CD14-positive monocyte (primary cell): Measurements from ENCODE around the gene ABHD17B. TPM values are rescaled to one million over a fixed set of nuclear protein-coding genes. Genes with fewer than 3 reads are reported as not detected.
A peak's percentile ranks its signal among the peaks of the same experiment; 100 is the strongest.

Experiments
- DNase-seq, 3 donors: peaks; one replicate each; pipeline ENCODE4 v3.0.0-alpha.2; 2011 to 2022
- H2AFZ ChIP-seq: 2 replicates; pipeline ENCODE4 v1.6.0; 2012; ENCODE audit warnings: mild to moderate bottlenecking, low read depth, low read length, inconsistent platforms; ENCODE audit not compliant: insufficient read depth, poor library complexity, severe bottlenecking
- H3K27ac ChIP-seq, 2 donors: 1 replicate in 1 of 2; 2 replicates in 1 of 2; pipeline ENCODE4 v1.5.1; 2012 to 2013; ENCODE audit warnings: low read length in 2 of 2, control low read depth in 1 of 2, inconsistent platforms in 1 of 2, low read depth in 1 of 2, mild to moderate bottlenecking in 1 of 2
- H3K27me3 ChIP-seq, 2 donors: one replicate each; pipeline versions ENCODE4 v1.6.0 to v1.6.1; 2011 to 2013; ENCODE audit warnings: low read length in 2 of 2; ENCODE audit not compliant: control insufficient read depth in 2 of 2, insufficient read depth in 2 of 2
- H3K36me3 ChIP-seq, 2 donors: replicated peaks in 1 of 2; 1 replicate in 1 of 2; 2 replicates in 1 of 2; pipeline versions ENCODE4 v1.5.1 to v1.6.1; 2012 to 2013; ENCODE audit warnings: low read length in 2 of 2, control low read depth in 1 of 2, inconsistent platforms in 1 of 2, mild to moderate bottlenecking in 1 of 2; ENCODE audit not compliant: insufficient read depth in 2 of 2, control insufficient read depth in 1 of 2
- H3K4me1 ChIP-seq, 2 donors: 1 replicate in 1 of 2; 2 replicates in 1 of 2; pipeline versions ENCODE4 v1.5.1 to v1.6.1; 2012 to 2013; ENCODE audit warnings: low read length in 2 of 2, control low read depth in 1 of 2, inconsistent platforms in 1 of 2, mild to moderate bottlenecking in 1 of 2, moderate library complexity in 1 of 2; ENCODE audit not compliant: insufficient read depth in 2 of 2, control insufficient read depth in 1 of 2
- H3K4me2 ChIP-seq: replicated peaks from 2 replicates; pipeline ENCODE3; 2012; ENCODE audit warnings: low read length, moderate library complexity, mild to moderate bottlenecking; ENCODE audit not compliant: poor library complexity, severe bottlenecking; ENCODE audit errors: extremely low read depth
- H3K4me3 ChIP-seq, 3 experiments: fragments of 200-600 bp in 1 of 3; sonication (generic) in 1 of 3; replicated peaks in 1 of 3; 1 replicate in 2 of 3; 2 replicates in 1 of 3; pipeline ENCODE4 v1.5.1; 2011 to 2013; ENCODE audit warnings: low read length in 3 of 3, mild to moderate bottlenecking in 3 of 3, control low read depth in 2 of 3, low read depth in 2 of 3, inconsistent platforms in 1 of 3, moderate library complexity in 1 of 3
- H3K79me2 ChIP-seq: 2 replicates; pipeline ENCODE4 v1.6.0; 2012; ENCODE audit warnings: mild to moderate bottlenecking, control low read depth, inconsistent platforms, low read length, moderate library complexity; ENCODE audit not compliant: insufficient read depth
- H3K9ac ChIP-seq: 2 replicates; pipeline ENCODE4 v1.6.0; 2017; ENCODE audit warnings: low read length, mild to moderate bottlenecking; ENCODE audit not compliant: insufficient read depth, poor library complexity, severe bottlenecking
- H3K9me3 ChIP-seq, 2 donors: replicated peaks in 1 of 2; 1 replicate in 1 of 2; 2 replicates in 1 of 2; pipeline versions ENCODE4 v1.5.1 to v1.6.1; 2012 to 2013; ENCODE audit warnings: low read length in 2 of 2, control low read depth in 1 of 2; ENCODE audit not compliant: control insufficient read depth in 1 of 2, insufficient read depth in 1 of 2
- H4K20me1 ChIP-seq: 2 replicates; pipeline ENCODE4 v1.6.0; 2012; ENCODE audit warnings: mild to moderate bottlenecking, low read length, control low read depth, moderate library complexity; ENCODE audit not compliant: insufficient read depth
- H3K27ac Mint-ChIP-seq, 7 donors: one replicate each; pipeline ENCODE4 v1.8.0; 2020; ENCODE audit warnings: mild to moderate bottlenecking in 7 of 7, mixed read lengths in 7 of 7, moderate library complexity in 6 of 7, inconsistent platforms in 2 of 7
- H3K27me3 Mint-ChIP-seq, 3 donors: one replicate each; pipeline ENCODE4 v1.8.0; 2021 to 2022; ENCODE audit warnings: low read depth in 3 of 3, mild to moderate bottlenecking in 3 of 3, mixed read lengths in 3 of 3, moderate library complexity in 3 of 3, inconsistent platforms in 1 of 3
- H3K36me3 Mint-ChIP-seq, 2 donors: one replicate each; pipeline ENCODE4 v1.8.0; 2020; ENCODE audit warnings: mixed read lengths in 2 of 2, inconsistent platforms in 1 of 2, mild to moderate bottlenecking in 1 of 2
- H3K4me1 Mint-ChIP-seq: one replicate; pipeline ENCODE4 v1.8.0; 2020; ENCODE audit warnings: mild to moderate bottlenecking, mixed read lengths
- H3K4me3 Mint-ChIP-seq, 2 donors: one replicate each; pipeline ENCODE4 v1.8.0; 2020; ENCODE audit warnings: mild to moderate bottlenecking in 2 of 2, mixed read lengths in 2 of 2, moderate library complexity in 1 of 2
- H3K9me3 Mint-ChIP-seq, 7 donors: one replicate each; pipeline ENCODE4 v1.8.0; 2020 to 2022; ENCODE audit warnings: mixed read lengths in 7 of 7, mild to moderate bottlenecking in 6 of 7, moderate library complexity in 6 of 7, inconsistent platforms in 2 of 7
- WGBS: methylation state at CpG from one replicate; pipeline ENCODE4 v1.1.5; 2013; ENCODE audit warnings: missing lambda C conversion rate; ENCODE audit not compliant: insufficient coverage; 5-methylcytosine and 5-hydroxymethylcytosine counted together
- intact Hi-C, 2 donors: fragments of 100-400 bp; cut with micrococcal nuclease; formaldehyde crosslinking; loops; one replicate each; pipeline versions ENCODE4 v1.15.0 to v1.15.1; 2023
- polyA plus RNA-seq, 3 donors: library from polyadenylated mRNA; depleted of rRNA in 1 of 3; unstranded in 2 of 3; stranded (reverse) in 1 of 3; fragments of 300-500 nt in 2 of 3; fragments of >200 nt in 1 of 3; fragmentation: Illumina TruSeq in 2 of 3; gene quantifications; 1 replicate in 2 of 3; 2 replicates in 1 of 3; pipeline ENCODE4 v1.2.3, GENCODE V29; 2012 to 2021
- TF ChIP-seq, protein P1 (sequence below): fragments of 200-600 bp; IDR thresholded peaks from one replicate; pipeline ENCODE4 v1.8.0; 2022; ENCODE audit warnings: antibody characterized with exemption, mild to moderate bottlenecking

ABHD17B gene
- polyA plus RNA-seq, 3 donors, result 4.1 to 12.8 (median 12.3) TPM

DNA sequence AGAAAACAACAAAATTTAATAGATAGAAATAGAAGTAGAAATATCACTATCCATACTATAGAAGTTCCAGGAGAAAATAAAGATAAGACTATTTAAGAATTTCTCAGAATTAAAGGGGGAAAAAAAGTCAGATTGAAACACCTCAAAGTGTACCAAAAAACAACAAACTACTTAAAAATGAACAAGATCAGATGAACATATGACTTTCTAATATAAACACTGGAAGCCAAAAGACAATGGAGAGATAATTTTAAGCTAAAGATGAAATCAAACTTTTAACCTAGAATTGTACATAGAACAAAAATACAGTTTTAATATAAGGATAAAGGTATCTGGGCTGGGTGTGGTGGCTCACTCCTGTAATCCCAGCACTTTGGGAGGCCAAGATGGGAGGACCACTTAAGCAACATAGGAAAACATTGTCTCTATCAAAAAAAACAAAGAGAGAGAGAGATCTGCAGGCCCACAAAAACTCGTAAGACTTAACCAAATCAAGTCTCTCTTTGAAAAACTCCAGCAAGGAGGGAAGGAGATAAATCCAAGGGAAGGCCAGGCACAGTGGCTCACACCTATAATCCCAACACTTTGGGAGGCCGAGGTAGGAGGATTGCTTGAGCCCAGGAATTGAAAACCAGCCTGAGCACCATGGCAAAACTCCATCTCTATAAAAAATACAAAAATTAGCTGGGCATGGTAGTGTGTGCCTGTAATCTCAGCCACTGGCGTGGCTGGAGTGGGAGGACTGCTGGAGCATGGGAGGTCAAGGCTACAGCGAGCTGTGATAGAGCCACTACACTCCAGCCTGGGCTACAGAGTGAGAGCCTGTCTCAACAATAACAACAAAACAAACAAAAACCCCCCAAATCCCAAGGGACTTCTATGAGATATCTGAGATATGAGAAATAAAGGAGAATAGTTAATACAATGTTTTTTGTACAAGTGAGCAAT lies 32.4 kb downstream of the ABHD17B start:
- H3K27ac Mint-ChIP-seq, result no peak overlapping the region
- H3K4me2 ChIP-seq, result no peak overlapping the region
- H2AFZ ChIP-seq, result no peak overlapping the region
- WGBS, result no CpG with 5 or more reads among the region's 4 CpGs
- H3K27ac ChIP-seq, result no peak overlapping the region
- H3K9ac ChIP-seq, result no peak overlapping the region
- H3K36me3 ChIP-seq, result peaks cover 0 to 29% of the 10 kb centered on the region in 2 donors
- H3K4me3 Mint-ChIP-seq, result no peak overlapping the region
- no peaks in the 10 kb centered on the region for H3K4me1 Mint-ChIP-seq
- H3K4me3 ChIP-seq, result no peak overlapping the region
- DNase-seq, result no peak
- H3K36me3 Mint-ChIP-seq, result peaks cover 13 to 37% of the 10 kb centered on the region in 2 donors
- H3K79me2 ChIP-seq, result peaks cover 96% of the 10 kb centered on the region
- peaks cover 35 to 53% (median 45%) of the 10 kb centered on the region in 7 donors for H3K9me3 Mint-ChIP-seq
- TF ChIP-seq, protein P1, sequence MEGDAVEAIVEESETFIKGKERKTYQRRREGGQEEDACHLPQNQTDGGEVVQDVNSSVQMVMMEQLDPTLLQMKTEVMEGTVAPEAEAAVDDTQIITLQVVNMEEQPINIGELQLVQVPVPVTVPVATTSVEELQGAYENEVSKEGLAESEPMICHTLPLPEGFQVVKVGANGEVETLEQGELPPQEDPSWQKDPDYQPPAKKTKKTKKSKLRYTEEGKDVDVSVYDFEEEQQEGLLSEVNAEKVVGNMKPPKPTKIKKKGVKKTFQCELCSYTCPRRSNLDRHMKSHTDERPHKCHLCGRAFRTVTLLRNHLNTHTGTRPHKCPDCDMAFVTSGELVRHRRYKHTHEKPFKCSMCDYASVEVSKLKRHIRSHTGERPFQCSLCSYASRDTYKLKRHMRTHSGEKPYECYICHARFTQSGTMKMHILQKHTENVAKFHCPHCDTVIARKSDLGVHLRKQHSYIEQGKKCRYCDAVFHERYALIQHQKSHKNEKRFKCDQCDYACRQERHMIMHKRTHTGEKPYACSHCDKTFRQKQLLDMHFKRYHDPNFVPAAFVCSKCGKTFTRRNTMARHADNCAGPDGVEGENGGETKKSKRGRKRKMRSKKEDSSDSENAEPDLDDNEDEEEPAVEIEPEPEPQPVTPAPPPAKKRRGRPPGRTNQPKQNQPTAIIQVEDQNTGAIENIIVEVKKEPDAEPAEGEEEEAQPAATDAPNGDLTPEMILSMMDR, result no peak
- H4K20me1 ChIP-seq, result peaks cover 22% of the 10 kb centered on the region
- no peaks in the 10 kb centered on the region for H3K27me3 Mint-ChIP-seq
- intact Hi-C loops, result no loop called here
- H3K4me1 ChIP-seq, result no peaks in the 10 kb centered on the region
- no peaks in the 10 kb centered on the region for H3K27me3 ChIP-seq
- peaks cover 34 to 47% of the 10 kb centered on the region in 2 donors for H3K9me3 ChIP-seq

DNA sequence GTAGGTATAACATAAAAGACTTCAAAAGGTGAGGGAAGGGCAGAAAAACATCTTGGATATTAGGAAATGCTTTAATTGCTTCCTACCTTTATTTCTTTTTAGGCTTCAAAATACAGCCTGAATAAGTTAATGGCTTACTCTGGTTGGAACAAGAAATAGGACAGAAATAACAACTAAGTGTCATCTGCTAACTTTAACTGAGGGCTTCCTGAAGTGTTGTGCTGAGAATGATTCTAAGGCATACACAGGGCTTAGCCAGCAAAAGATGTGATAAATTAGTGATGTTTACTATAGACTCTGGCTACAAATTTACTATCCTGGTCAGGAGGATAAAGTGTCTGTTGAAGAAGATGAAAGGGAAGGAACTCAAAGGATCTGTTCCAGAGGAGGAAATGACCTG lies 34.2 kb downstream of the ABHD17B start:
- intact Hi-C loops, result no loop called here
- Histone ChIP-seq H3K27ac (no peak overlapping the region), H3K79me2 (peaks cover 82% of the 10 kb centered on the region)

More for the DNA sequence above, 34.2 kb downstream of the ABHD17B start:
- Histone ChIP-seq H3K9ac (no peak overlapping the region), H3K9me3 (peaks cover 21 to 36% of the 10 kb centered on the region in 2 donors), H3K4me2 (no peak overlapping the region), H3K4me3 (no peak overlapping the region), H4K20me1 (peaks cover 22% of the 10 kb centered on the region), H3K27me3 (no peaks in the 10 kb centered on the region), H2AFZ (no peak overlapping the region), H3K36me3 (peaks cover 0 to 26% of the 10 kb centered on the region in 2 donors), H3K4me1 (no peaks in the 10 kb centered on the region)
- Mint-ChIP-seq H3K4me1 (no peaks in the 10 kb centered on the region), H3K4me3 (no peak overlapping the region), H3K36me3 (peaks cover 11 to 34% of the 10 kb centered on the region in 2 donors), H3K27ac (peak overlapping the region in 1 of 7 donors; percentile 25), H3K9me3 (peaks cover 24 to 37% (median 29%) of the 10 kb centered on the region in 7 donors), H3K27me3 (no peaks in the 10 kb centered on the region)
- DNase-seq, result no peak
- TF ChIP-seq, protein P1, result no peak
